ES-I3 (cell line): ENCODE measurements around the gene CRYZL1.

Experiments
- H3K36me3 ChIP-seq: 2 replicates; pipeline ENCODE4 v1.6.1; 2013; ENCODE audit warnings: mild to moderate bottlenecking, low read length, control low read depth, moderate library complexity; ENCODE audit not compliant: insufficient read depth
- H3K4me1 ChIP-seq: 2 replicates; pipeline ENCODE4 v1.6.1; 2013; ENCODE audit warnings: mild to moderate bottlenecking, control low read depth, low read length; ENCODE audit not compliant: insufficient read depth
- H3K9ac ChIP-seq: 2 replicates; pipeline ENCODE4 v1.6.1; 2013; ENCODE audit warnings: low read depth, mild to moderate bottlenecking, low read length, moderate library complexity
- H3K9me3 ChIP-seq: 2 replicates; pipeline ENCODE4 v1.6.1; 2013; ENCODE audit warnings: mild to moderate bottlenecking, low read length, moderate library complexity; ENCODE audit not compliant: control insufficient read depth, insufficient read depth

The CRYZL1 gene

DNA sequence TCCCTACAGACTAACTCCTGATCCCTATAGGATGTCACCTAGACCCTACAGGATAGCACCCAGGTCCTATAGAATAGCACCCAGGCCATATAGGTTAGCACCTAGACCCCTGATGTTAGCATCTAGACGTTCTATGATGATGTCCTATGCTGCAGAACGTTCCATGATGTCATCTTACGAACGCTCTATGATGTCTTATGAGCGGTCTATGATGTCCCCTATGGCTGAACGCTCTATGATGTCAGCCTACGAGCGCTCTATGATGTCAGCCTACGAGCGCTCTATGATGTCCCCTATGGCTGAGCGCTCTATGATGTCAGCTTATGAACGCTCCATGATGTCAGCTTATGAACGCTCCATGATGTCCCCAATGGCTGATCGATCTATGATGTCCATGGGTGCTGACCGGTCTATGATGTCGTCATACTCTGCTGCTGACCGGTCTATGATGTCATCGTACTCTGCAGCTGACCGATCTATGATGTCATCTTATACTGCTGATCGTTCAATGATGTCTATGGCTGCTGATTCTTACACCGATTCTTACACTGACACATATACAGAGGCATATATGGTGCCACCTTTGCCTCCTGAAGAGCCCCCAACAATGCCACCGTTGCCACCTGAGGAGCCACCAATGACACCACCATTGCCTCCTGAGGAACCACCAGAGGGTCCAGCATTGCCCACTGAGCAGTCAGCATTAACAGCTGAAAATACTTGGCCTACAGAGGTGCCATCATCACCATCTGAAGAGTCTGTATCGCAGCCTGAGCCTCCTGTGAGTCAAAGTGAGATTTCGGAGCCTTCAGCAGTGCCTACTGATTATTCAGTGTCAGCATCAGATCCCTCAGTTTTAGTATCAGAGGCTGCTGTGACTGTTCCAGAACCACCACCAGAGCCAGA, 89.2 kb downstream of the CRYZL1 start:
- H3K9me3 ChIP-seq: no peaks in the 10 kb centered on the region

DNA sequence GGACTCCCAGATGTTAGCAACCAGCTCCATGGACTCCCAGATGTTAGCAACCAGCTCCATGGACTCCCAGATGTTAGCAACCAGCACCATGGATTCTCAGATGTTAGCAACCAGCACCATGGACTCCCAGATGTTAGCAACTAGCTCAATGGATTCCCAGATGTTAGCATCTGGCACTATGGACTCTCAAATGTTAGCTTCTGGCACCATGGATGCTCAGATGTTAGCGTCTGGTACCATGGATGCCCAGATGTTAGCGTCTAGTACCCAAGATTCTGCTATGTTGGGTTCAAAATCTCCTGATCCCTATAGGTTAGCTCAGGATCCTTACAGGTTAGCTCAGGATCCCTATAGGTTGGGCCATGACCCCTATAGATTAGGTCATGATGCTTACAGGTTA, 89.9 kb downstream of the CRYZL1 start:
- Histone ChIP-seq H3K4me1 (no peaks in the 10 kb centered on the region), H3K36me3 (peaks cover 51% of the 10 kb centered on the region), H3K9ac (no peak overlapping the region), H3K9me3 (no peaks in the 10 kb centered on the region)

More for the DNA sequence above, 89.2 kb downstream of the CRYZL1 start:
- Histone ChIP-seq H3K4me1 (no peaks in the 10 kb centered on the region), H3K9ac (no peak overlapping the region), H3K36me3 (peaks cover 58% of the 10 kb centered on the region)

DNA sequence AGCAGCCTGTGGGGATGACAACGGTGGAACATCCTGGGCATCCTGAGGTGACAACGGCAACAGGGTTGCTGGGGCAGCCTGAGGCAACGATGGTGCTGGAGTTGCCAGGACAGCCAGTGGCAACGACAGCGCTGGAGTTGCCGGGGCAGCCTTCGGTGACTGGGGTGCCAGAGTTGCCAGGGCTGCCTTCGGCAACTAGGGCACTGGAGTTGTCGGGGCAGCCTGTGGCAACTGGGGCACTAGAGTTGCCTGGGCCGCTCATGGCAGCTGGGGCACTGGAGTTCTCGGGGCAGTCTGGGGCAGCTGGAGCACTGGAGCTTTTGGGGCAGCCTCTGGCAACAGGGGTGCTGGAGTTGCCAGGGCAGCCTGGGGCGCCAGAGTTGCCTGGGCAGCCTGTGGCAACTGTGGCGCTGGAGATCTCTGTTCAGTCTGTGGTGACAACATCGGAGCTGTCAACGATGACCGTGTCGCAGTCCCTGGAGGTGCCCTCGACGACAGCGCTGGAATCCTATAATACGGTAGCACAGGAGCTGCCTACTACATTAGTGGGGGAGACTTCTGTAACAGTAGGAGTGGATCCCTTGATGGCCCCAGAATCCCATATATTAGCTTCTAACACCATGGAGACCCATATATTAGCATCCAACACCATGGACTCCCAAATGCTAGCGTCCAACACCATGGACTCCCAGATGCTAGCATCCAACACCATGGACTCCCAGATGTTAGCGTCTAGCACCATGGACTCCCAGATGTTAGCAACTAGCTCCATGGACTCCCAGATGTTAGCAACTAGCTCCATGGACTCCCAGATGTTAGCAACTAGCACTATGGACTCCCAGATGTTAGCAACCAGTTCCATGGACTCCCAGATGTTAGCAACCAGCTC, 90.5 kb downstream of the CRYZL1 start:
- H3K4me1 ChIP-seq: no peaks in the 10 kb centered on the region
- H3K9ac ChIP-seq: no peak overlapping the region
- peaks cover 50% of the 10 kb centered on the region for H3K36me3 ChIP-seq
- no peaks in the 10 kb centered on the region for H3K9me3 ChIP-seq

DNA sequence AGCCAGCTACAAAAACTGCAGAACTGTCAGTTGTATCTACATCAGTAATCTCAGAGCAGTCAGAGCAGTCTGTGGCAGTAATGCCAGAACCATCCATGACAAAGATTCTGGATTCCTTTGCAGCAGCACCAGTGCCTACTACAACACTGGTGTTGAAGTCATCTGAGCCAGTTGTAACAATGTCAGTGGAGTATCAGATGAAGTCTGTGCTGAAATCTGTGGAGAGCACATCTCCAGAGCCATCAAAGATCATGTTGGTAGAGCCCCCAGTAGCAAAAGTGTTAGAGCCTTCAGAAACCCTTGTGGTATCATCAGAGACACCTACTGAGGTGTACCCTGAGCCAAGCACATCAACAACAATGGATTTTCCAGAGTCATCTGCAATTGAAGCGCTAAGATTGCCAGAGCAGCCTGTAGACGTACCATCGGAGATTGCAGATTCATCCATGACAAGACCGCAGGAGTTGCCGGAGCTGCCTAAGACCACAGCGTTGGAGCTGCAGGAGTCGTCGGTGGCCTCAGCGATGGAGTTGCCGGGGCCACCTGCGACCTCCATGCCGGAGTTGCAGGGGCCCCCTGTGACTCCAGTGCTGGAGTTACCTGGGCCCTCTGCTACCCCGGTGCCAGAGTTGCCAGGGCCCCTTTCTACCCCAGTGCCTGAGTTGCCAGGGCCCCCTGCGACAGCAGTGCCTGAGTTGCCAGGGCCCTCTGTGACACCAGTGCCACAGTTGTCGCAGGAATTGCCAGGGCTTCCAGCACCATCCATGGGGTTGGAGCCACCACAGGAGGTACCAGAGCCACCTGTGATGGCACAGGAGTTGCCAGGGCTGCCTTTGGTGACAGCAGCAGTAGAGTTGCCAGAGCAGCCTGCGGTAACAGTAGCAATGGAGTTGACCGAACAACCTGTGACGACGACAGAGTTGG, 91.4 kb downstream of the CRYZL1 start:
- Histone ChIP-seq H3K9ac (no peak overlapping the region), H3K4me1 (no peaks in the 10 kb centered on the region), H3K36me3 (peaks cover 48% of the 10 kb centered on the region), H3K9me3 (no peaks in the 10 kb centered on the region)

DNA sequence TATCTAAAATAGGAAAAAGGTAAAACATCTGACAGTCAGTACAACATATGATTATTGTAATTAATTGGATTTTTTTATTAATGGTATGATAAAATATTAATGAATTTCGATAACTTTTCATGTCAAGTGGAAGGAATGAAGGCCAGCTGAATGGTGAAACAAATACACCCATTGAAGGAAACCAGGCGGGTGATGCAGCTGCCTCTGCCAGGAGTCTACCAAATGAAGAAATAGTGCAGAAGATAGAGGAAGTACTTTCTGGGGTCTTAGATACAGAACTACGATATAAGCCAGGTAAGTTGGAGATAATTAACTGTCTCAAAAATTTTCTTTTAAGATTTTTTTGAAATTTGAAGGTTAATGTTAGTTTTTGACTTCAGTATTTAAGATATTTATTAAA, 95.5 kb downstream of the CRYZL1 start:
- no peak overlapping the region for H3K9ac ChIP-seq
- H3K36me3 ChIP-seq: peaks cover 11% of the 10 kb centered on the region
- H3K9me3 ChIP-seq: no peaks in the 10 kb centered on the region
- H3K4me1 ChIP-seq: no peaks in the 10 kb centered on the region

DNA sequence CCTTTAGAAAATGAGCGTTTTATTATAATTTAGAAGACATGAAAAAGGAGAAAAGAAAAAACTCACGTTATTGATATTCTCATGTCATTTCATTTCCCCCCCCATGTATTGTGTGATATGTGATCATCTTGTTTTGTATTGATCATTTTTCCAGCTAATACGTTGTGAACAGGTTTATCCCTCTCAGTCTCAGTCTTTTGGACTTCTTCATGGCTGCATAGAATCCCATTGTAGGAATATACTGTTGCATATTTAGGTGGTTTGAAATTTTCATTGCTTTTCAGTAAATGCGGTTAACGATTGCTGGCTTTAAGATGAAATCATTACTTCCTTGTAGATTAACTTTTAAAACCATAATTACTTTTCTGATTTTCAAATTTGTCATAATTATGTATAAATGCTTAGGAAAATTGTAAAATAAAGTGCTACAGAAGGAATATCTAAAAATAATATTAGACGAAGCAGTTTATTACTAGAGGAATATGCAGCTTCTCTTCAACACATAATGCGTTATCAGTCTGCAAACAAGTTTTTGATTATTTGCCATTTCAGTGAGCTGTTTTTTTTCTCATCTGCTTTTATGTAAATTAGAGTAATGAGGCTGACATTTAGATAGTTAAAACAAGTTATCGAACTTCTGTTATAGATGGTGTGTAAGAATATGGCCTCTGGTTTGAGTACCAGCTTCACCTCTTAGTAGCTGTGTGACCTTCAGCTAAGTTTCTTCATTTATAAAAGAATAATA, 96.9 kb downstream of the CRYZL1 start:
- Histone ChIP-seq H3K36me3 (peaks cover 2% of the 10 kb centered on the region), H3K9me3 (no peaks in the 10 kb centered on the region), H3K4me1 (no peaks in the 10 kb centered on the region), H3K9ac (peak overlapping the region; percentile 98)

DNA sequence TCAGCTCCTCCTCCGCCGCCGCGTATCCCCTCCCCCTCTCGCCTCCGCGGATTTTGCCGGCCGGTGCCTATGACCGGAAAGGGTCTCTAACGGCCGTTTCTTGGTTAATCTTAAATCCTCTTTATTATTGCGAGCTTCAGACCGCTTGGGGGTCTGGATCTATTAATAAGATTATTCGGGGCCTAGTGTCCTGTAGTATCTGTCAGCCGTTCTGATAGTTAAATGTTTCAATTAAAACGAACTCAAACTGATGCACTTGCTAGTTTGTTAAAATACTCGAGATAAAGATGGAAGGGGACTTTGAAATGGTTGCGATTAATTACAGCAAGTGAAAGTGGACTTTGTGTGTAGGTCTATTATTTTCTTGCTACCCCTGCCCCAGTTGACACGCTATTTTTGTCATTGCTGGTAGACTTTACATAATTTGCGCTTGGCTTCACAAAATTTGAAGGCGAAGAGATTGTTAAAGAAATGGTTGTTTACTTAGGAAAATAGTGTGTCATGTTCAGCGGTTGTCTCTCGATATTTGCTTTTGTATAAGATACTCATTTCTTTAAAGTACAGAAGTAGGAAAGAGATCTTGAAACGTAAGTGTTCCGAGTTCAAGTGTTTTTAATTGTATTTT, 97.9 kb downstream of the CRYZL1 start:
- Histone ChIP-seq H3K4me1 (no peaks in the 10 kb centered on the region), H3K36me3 (no peaks in the 10 kb centered on the region), H3K9ac (peak overlapping the region; percentile 98), H3K9me3 (no peaks in the 10 kb centered on the region)

DNA sequence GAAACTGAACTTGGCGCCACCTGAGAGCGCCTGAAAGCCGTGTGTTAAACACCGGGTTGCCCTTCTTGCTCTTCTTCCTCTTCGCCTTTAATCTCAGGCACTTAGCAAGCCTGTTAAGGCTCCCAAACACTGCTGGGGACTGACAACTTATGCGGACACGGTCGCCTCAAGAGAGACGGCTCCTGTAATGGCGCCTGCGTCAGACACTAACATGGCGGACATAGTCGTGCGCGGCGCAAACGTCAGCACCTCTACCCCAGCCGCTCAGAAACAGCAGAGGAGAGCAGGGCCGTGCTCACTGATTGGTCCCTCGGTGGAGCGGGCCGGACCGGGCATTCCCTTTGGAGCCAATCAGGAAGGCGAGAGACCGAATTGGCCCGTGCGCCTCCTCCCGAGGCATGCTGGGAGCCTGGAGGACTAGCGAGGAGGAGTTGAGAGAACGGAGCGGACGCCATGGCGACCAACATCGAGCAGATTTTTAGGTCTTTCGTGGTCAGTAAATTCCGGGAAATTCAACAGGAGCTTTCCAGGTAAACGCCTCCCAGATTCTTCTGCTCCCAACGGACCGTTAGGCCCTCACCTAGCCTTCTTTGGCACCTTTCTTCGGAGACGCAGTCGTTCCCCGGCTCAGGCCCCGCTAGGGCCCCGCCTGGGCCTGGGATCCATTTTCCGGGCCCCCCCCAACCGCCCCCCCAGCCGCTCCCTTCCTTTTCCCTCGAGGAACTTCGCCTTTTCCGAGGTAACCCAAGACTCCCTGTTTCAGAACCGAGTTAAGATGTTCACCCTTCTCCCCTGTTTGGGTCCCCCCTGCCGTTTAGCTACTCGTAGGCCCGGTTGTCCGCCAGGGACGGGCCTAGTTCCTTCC, 98.7 kb downstream of the CRYZL1 start, which contains the start of gene SON:
Gene SON, plus strand, starts transcription at position 399 of the 865 bp plus-strand sequence. Its CDS starts 55 bp downstream, at position 454.
- H3K4me1 ChIP-seq: no peaks in the 10 kb centered on the region
- H3K9me3 ChIP-seq: no peaks in the 10 kb centered on the region
- H3K9ac ChIP-seq: peak within 1 kb of the TSS; percentile 98
- H3K36me3 ChIP-seq: peaks cover 7% of the 10 kb centered on the region

DNA sequence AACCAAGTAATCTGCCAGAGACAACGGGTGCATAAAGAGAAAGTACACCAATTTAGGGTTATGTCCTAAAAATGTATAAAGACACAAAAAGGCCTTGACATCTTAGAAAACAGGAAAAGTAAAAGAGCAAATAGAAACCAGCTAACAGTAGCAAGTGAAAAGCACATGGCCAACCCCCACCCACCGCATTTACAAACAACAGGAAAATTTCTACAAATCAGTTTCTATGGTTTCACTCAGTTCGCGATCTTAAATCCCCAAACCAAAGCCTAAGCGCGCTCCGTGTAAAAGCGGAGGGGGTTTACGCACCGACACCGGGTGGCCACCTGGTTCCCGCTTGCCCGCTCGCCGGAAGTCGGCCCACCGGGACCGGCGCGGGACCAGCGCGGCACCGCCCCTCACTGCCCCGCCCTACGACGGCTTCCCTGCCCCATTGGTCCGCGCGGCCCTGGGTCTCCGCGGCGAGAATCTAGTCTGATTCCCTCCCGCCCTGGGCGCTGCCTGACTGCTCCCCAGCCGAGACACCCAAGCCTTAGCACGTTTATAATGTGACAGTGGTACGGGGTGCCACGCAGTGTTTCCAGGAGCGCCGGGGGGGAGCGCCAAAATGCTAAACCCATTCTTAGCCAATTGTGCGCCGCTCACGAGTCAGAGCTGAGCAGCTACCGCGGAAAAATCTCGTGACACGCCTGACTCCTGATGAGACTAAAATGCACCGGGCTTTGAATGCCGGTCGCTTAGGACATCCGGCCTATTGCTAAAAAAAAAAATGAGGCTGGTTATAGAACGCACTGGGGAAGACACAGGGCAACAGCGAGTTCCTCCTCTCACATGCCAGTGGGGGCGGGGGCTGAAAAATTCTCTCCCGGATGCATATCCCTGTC, 99.5 kb downstream of the CRYZL1 start, which contains the start of gene GART:
Gene GART, minus strand, starts transcription at position 362 of the 884 bp plus-strand sequence. CDS start 2,802 bp downstream, outside the sequence.
- no peaks in the 10 kb centered on the region for H3K9me3 ChIP-seq
- H3K9ac ChIP-seq: peak within 1 kb of the TSS; percentile 98
- no peaks in the 10 kb centered on the region for H3K4me1 ChIP-seq
- peaks cover 16% of the 10 kb centered on the region for H3K36me3 ChIP-seq

DNA sequence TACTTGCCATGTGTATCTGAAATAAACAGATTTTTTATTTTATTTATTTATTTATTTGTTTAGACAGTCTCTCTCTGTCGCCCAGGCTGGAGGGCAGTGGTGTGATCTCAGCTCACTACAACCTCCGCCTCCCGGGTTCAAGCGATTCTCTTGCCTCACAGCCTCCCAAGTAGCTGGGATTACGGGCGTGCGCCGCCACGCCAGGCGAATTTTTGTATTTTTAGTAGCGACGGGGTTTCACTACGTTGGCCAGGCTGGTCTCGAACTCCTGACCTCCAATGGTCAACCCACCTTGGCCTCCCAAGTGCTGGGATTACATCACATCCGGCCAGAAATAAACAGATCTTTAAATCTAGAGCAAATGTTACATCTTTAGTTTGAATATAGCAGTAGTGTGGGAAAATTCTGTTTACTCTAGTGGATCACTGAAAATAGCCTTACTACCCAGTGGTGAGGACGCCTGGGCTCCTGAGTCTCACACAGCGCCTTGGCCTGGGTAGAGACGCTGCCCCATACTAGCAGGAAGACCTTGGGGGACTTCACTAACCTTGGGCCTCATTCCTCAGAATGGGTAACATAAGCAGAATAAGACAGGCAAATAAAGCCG, 100.3 kb downstream of the CRYZL1 start:
- H3K9me3 ChIP-seq: no peaks in the 10 kb centered on the region
- H3K4me1 ChIP-seq: no peaks in the 10 kb centered on the region
- peaks cover 22% of the 10 kb centered on the region for H3K36me3 ChIP-seq
- H3K9ac ChIP-seq: peak overlapping the region; percentile 98

DNA sequence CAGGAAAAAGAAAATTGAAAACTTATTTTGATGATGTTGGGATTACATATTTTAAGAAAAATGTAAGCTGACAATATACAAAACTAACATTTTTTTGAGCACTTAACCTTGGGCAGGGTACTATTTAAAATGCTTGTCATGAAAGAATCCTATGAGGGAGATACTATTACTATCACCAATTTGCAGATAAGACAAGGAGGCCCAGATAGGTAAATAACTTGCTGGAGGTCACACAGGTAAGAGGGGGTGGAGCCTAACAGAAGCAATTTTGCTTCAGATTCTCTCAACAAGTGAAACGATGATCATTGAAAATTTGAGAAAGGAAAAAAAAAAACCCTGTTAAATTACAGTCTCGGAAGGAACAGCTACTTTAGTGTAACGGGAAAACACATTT, 100.8 kb downstream of the CRYZL1 start:
- Histone ChIP-seq H3K9me3 (no peaks in the 10 kb centered on the region), H3K9ac (peak overlapping the region; percentile 98; the same call in 1 of the 2 replicates), H3K36me3 (peaks cover 26% of the 10 kb centered on the region)

More for the DNA sequence above, 100.8 kb downstream of the CRYZL1 start:
- H3K4me1 ChIP-seq: no peaks in the 10 kb centered on the region
